ENCODE results near the gene ATP8B4. TPM values are rescaled to one million over a fixed set of nuclear protein-coding genes. Genes with fewer than 3 reads are reported as not detected.

The ATP8B4 gene
- total RNA-seq, 1 donor from 2014 or later, result 15.1 TPM

DNA sequence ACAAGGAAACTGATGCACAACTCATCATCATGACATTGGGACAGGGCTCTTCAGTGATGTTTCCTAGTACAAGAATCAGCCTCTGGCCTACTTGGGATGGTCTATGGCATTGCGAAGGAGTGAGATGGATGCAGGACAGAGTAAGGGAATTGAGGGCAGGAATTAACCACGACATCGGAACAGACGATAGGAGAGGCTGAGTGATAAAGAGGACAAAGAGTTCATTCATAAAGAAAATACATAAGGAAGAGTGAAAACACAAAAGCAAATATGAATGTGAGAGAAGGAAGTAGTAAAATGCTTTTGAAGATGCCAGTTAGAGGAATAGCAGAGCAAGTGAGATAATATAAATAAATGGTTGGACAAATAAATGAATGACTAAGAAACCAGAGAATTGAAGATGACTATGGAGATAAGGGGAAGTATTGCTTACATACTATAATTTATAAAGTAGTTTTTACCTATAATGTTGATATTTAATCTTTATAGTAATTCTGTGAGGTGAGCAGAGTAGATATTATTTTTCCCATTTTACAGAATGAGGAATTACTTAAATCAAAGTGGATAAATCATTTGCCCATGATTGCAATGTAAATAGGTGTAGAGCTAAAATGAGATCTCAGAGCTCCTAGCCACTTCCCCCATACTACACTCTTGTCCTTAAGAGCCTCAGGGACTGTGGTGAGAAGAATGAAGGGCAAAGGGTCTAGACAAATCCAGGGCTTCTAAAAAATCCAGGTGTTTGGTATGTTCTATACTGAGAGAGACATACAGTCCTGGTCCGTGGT is 294.9 kb downstream of the ATP8B4 start:
- TF ChIP-seq, protein P1, sequence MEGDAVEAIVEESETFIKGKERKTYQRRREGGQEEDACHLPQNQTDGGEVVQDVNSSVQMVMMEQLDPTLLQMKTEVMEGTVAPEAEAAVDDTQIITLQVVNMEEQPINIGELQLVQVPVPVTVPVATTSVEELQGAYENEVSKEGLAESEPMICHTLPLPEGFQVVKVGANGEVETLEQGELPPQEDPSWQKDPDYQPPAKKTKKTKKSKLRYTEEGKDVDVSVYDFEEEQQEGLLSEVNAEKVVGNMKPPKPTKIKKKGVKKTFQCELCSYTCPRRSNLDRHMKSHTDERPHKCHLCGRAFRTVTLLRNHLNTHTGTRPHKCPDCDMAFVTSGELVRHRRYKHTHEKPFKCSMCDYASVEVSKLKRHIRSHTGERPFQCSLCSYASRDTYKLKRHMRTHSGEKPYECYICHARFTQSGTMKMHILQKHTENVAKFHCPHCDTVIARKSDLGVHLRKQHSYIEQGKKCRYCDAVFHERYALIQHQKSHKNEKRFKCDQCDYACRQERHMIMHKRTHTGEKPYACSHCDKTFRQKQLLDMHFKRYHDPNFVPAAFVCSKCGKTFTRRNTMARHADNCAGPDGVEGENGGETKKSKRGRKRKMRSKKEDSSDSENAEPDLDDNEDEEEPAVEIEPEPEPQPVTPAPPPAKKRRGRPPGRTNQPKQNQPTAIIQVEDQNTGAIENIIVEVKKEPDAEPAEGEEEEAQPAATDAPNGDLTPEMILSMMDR (IDR thresholded peaks at IDR 0.05), result no peak
- no peaks in the 10 kb centered on the region for H3K27me3 ChIP-seq
- no peak for DNase-seq (ENCODE audit: low spot score in 2 of 2)
- H3K36me3 ChIP-seq, result no peaks in the 10 kb centered on the region
- intact Hi-C loops (cut with DNase I), result no loop called here
- no peak overlapping the region for H3K27ac ChIP-seq
- no peak overlapping the region for H3K4me3 ChIP-seq
- no peaks in the 10 kb centered on the region for H3K9me3 ChIP-seq
- no peaks in the 10 kb centered on the region for H3K4me1 ChIP-seq

GRCh38 chr15:49817100-49817499 is 301.9 kb downstream of the ATP8B4 start:
- H3K27me3 ChIP-seq, result no peaks in the 10 kb centered on the region
- intact Hi-C loops (cut with DNase I), result no loop called here

GRCh38 chr15:49815950-49816349 is 303.1 kb downstream of the ATP8B4 start:
- H3K9me3 ChIP-seq, result no peaks in the 10 kb centered on the region

More at GRCh38 chr15:49817100-49817499, 301.9 kb downstream of the ATP8B4 start:
- Histone ChIP-seq H3K4me1 (no peaks in the 10 kb centered on the region), H3K36me3 (no peaks in the 10 kb centered on the region), H3K9me3 (no peaks in the 10 kb centered on the region), H3K4me3 (no peak overlapping the region), H3K27ac (no peak overlapping the region)
- TF ChIP-seq, protein P1 (IDR thresholded peaks at IDR 0.05), result no peak
- no peak for DNase-seq (ENCODE audit: low spot score in 2 of 2)

DNA sequence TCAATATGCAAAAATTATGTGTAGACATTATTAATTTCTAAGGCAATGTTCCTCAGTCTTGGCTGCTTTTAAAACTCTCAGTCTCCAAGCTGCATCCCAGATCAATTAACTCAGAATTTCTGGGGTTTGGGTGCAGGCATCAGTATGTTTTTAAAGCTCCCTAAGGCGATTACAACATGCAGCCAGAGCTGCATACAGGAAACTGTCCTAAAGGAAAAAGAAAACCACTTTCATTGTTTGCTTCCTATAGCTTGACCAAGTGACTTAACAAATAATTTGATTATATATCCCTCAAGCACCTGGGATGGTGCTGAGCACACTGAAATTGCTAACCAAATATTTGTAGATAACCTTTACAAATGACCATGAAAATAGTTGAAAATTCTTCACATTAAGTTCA is 303.5 kb downstream of the ATP8B4 start:
- TF ChIP-seq, protein P1 (IDR thresholded peaks at IDR 0.05), result no peak
- intact Hi-C loops (cut with DNase I), result no loop called here
- DNase-seq (ENCODE audit: low spot score in 2 of 2), result no peak
- Histone ChIP-seq H3K27me3 (no peaks in the 10 kb centered on the region), H3K27ac (no peak overlapping the region), H3K9me3 (no peaks in the 10 kb centered on the region), H3K4me3 (no peak overlapping the region), H3K36me3 (no peaks in the 10 kb centered on the region), H3K4me1 (peaks cover 0 to 2% of the 10 kb centered on the region in 2 donors)

More at GRCh38 chr15:49815950-49816349, 303.1 kb downstream of the ATP8B4 start:
- DNase-seq (ENCODE audit: low spot score in 2 of 2), result no peak
- Histone ChIP-seq H3K27me3 (no peaks in the 10 kb centered on the region), H3K36me3 (no peaks in the 10 kb centered on the region), H3K4me1 (no peaks in the 10 kb centered on the region), H3K4me3 (no peak overlapping the region), H3K27ac (no peak overlapping the region)
- intact Hi-C loops (cut with DNase I), result no loop called here
- TF ChIP-seq, protein P1 (IDR thresholded peaks at IDR 0.05), result no peak

GRCh38 chr15:49814709-49815108 is 304.3 kb downstream of the ATP8B4 start:
- no peaks in the 10 kb centered on the region for H3K27me3 ChIP-seq
- no peak for DNase-seq (ENCODE audit: low spot score in 2 of 2)
- H3K36me3 ChIP-seq, result no peaks in the 10 kb centered on the region
- no peak overlapping the region for H3K4me3 ChIP-seq
- H3K9me3 ChIP-seq, result no peaks in the 10 kb centered on the region
- intact Hi-C loops (cut with DNase I), result no loop called here
- peaks cover 0 to 5% of the 10 kb centered on the region in 2 donors for H3K4me1 ChIP-seq
- TF ChIP-seq, protein P1 (IDR thresholded peaks at IDR 0.05), result no peak
- no peak overlapping the region for H3K27ac ChIP-seq
